GM12874 (cell line): ENCODE results near the gene OPN5.

Source experiments
- TF ChIP-seq, protein P1 (sequence below): IDR thresholded peaks from 2 replicates; pipeline ENCODE4 v1.5.1; 2011; ENCODE audit warnings: low read depth, mild to moderate bottlenecking, control low read depth, low read length, moderate library complexity; ENCODE audit not compliant: insufficient read depth

The OPN5 gene

DNA sequence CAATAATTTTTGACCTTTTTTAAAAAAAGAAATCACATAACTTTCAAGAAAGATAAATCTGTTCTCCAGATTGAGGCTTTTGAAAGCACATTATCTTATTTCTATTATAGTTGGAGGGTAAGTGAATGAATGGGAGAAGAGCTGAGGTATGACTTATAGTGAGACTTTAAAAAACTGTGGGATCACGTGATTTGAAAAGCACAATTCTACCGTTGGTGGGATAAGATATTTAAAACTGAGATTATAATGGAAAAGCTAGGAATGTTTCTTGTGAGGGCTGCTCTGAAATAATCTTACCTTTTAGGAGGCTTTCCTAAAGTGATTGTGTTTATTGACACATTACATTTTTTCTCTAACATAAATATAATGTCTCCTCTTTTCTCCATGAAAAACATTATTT, 9.5 kb upstream of the OPN5 start:
- TF ChIP-seq, protein P1, sequence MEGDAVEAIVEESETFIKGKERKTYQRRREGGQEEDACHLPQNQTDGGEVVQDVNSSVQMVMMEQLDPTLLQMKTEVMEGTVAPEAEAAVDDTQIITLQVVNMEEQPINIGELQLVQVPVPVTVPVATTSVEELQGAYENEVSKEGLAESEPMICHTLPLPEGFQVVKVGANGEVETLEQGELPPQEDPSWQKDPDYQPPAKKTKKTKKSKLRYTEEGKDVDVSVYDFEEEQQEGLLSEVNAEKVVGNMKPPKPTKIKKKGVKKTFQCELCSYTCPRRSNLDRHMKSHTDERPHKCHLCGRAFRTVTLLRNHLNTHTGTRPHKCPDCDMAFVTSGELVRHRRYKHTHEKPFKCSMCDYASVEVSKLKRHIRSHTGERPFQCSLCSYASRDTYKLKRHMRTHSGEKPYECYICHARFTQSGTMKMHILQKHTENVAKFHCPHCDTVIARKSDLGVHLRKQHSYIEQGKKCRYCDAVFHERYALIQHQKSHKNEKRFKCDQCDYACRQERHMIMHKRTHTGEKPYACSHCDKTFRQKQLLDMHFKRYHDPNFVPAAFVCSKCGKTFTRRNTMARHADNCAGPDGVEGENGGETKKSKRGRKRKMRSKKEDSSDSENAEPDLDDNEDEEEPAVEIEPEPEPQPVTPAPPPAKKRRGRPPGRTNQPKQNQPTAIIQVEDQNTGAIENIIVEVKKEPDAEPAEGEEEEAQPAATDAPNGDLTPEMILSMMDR = no peak

DNA sequence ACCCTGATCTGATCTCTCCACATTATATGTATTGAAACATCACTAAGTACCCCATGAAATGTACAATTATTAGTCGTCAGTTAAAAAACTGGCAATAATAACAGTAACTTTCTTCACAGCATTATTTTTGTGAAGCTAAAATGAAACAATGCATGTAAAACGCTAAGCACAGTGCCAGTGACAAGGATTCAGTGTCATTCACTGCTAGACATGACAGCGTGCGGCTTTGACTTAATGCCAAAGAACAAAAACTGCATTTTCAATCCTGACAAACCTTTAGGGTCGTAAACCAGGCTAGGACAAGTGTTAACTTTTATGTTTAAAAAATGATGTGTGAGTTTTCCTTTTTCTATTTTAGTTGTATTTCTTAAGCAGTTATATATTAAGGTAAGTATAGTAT, 8.8 kb upstream of the OPN5 start:
- TF ChIP-seq, protein P1 = no peak

DNA sequence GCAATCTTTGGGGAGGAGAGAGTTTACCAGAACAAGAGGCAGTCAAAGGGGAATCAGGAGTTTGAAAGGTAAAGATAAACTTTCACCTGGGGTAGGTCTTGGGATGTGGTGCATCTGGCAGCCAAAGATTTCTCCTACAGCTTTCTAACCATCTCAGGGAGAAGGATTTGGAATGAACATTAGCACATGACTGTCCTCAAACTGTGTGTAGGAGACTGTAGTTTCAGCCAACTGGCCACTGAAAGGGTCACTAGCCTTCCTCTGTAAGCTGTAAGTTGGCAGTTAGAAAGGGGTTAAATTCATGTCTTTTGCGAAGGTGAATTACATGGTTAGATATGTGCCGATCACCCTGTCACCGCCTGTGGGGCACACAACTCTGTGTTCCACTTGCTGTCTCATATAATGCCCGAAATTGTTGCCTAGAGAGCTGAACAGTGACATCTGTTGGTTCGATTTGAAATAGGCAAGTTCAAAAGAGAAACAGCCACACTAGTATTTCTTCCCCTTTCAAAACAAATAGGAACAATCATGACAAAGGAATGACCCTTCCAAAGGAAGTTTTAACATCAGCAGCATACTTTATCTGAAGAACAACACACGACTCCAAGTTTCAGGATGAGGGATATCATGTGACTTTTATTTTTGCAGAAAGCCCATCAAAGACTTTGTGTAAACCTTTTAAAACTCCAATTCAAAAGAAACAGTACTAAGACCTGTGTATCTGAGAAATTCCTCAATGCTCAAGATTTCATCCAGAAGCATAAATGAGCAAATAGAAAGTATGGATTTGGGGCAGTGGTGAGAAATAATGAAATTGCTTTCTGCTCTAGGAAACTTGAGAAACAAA, 1.1 kb upstream of the OPN5 start:
- TF ChIP-seq, protein P1 = peak; percentile 52; the same call in 1 of the 2 replicates

DNA sequence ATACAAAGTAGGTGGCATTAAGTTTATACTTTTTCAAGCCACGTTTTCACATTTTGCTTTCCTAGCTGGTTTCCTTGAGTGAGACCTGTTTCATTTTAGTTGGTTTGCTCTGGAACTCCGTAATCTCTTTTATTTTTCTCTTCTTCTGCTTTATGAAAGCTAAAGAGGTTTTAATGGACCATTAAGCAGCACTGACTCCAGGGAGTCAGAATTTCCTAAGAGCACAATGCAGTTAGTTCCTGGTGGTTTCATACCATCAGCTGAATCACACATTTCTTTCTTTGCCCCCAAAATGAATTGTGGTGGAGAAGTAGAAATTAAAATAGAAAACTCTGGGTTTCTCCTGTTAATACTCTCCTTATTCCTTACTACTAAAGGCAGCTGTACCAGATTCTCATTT, 3.4 kb downstream of the OPN5 start:
- TF ChIP-seq, protein P1 = no peak

DNA sequence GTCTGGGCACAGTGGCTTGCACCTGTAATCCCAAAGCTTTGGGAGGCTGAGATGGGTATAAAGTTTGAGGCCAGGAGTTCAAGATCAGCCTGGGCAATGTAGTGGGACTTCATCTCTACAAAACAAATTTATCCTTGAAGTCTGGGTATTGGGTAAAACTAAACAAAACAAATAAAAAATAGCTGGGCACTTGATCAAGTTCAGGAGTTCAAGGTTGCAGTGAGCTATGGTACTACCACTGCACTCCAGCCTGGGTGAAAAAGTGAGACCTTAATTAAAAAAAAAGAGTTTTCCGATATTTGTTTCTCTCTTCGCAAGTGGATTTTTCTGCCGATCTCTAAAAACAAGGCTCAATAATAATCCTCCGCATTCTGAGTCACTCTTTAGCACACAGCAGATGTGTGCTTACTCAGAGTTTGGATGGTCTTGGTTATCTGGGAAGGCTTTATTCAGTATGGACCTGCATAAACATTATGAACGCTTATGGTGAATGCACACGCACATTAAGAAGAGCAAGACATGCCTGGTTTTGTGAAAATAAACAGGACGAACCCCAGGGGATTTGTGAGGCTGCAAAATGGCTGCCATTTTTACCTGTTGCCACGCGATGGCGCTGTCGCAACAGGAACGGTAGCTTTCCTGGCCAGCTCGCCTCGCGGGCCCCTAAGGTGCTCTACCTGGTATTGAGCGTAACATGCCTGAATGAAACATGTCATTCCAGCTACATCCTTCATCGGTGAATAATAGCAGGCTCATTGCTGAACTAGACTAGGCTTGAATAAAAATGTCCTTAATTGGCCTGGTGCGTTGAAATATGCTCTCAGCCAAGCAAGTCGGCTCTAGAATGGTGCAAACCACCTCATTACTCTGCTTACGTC, 6.0 kb downstream of the OPN5 start:
- TF ChIP-seq, protein P1 = peak; percentile 90

DNA sequence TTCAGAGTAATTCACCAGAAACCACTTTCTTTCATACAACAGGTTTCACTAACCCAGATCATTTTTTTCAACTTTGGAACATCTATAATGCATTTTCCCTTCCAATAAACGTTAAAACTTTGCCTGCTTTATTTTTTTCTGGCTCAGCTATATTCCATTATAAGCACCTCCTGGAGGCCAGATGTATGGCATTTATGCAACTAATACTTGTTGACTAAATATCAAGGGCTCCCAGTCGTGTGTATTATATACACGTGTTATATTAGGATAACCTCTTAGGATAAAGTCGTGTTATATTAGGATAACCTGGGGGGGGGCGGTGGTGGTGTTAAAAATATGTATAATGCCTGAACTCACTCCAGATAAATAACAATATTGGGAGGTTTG, 6.7 kb downstream of the OPN5 start:
- TF ChIP-seq, protein P1 = no peak

DNA sequence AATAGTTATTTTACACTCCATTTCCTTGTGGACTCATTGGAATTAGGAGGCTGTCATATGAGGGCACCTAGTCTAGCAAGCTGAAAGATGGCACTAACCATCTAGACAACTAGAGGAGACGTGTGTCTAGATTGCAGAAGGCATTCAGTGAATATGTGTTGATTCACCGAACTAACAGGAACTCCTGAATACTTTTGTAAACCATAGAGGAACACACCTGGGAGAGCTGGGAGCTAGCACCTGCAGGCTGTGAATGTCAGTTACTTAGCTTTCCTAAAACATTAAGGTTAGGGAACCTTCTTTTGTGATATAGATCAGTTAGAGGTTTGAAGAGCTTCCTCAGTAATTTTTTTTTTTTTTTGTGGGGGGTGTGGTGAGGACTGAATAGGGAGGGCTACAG, 7.7 kb downstream of the OPN5 start:
- TF ChIP-seq, protein P1 = no peak
